ENCODE results near the gene ATP13A5. TPM values are rescaled to one million over a fixed set of nuclear protein-coding genes. Genes with fewer than 3 reads are reported as not detected.

The ATP13A5 gene
- total RNA-seq, 1 experiment from 2014 or later, result not detected

- H3K27ac Mint-ChIP-seq (ENCODE audit: unreplicated experiment), result peak within 1 kb of the TSS; percentile 13
Measured at GRCh38 chr3:193240850-193241706, 137.5 kb downstream of the ATP13A5 start, which contains the start of gene PLAAT1. Gene PLAAT1 (plus strand): TSS chr3:193241222. CDS start chr3:193255651, 14,429 bp downstream.

DNA sequence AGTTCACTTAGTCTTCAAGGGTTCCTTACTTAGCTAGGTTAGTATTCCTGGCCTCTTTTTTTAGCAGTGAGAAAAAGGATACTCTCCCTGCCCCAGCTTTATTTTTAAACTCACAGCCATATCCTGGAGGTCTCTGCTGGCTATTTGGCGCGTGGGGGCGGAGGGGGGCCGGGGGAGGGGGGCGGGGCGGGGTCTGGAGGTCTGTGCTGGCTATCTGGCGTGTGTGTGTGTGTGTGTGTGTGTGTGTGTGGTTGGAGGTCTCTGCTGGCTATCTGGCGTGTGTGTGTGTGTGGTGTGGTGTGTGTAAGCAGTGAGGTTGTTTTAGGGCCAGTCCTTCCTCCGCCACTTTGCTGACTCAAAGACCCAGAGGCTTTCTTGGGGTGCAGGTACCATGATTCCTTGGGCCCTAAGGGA lies 138.1 kb downstream of the ATP13A5 start:
- Mint-ChIP-seq H3K27me3 (ENCODE audit: unreplicated experiment) (no peaks in the 10 kb centered on the region), H3K4me1 (ENCODE audit: low read depth, unreplicated experiment) (peaks cover 13% of the 10 kb centered on the region), H3K36me3 (ENCODE audit: insufficient read depth, unreplicated experiment) (peaks cover 21% of the 10 kb centered on the region), H3K9me3 (ENCODE audit: low read depth, unreplicated experiment) (peaks cover 2% of the 10 kb centered on the region), H3K4me3 (ENCODE audit: low read depth, unreplicated experiment) (peak overlapping the region; percentile 81), H3K27ac (ENCODE audit: unreplicated experiment) (no peak overlapping the region)
- no peak for DNase-seq
- TF ChIP-seq CTCF (IDR thresholded peaks at IDR 0.05; ENCODE audit: unreplicated experiment), result no peak
- intact Hi-C loops (cut with micrococcal nuclease; ENCODE audit: unreplicated experiment), result loop anchor here (2.0 kb wide), 1 partner anchor 34 kb away; no protein-coding TSS in a partner anchor
- CTCF ChIA-PET, result interaction anchor here (0.6 to 1.9 kb wide), 6 partner anchors 8 to 199 kb away, joined by 3 to 5 read pairs (median 3); no protein-coding TSS in a partner anchor
- no TSS peak for BruUV-seq (replicated peaks)

More at GRCh38 chr3:193240850-193241706, 137.5 kb downstream of the ATP13A5 start, which contains the start of gene PLAAT1:
- Mint-ChIP-seq H3K36me3 (ENCODE audit: insufficient read depth, unreplicated experiment) (peaks cover 21% of the 10 kb centered on the region), H3K4me1 (ENCODE audit: low read depth, unreplicated experiment) (peaks cover 13% of the 10 kb centered on the region), H3K9me3 (ENCODE audit: low read depth, unreplicated experiment) (peaks cover 2% of the 10 kb centered on the region), H3K27me3 (ENCODE audit: unreplicated experiment) (no peaks in the 10 kb centered on the region), H3K4me3 (ENCODE audit: low read depth, unreplicated experiment) (peak within 1 kb of the TSS; percentile 81)
- no peak for TF ChIP-seq CTCF (IDR thresholded peaks at IDR 0.05; ENCODE audit: unreplicated experiment)
- intact Hi-C loops (cut with micrococcal nuclease; ENCODE audit: unreplicated experiment), result loop anchor here (2.0 kb wide), 1 partner anchor 34 kb away; no protein-coding TSS in a partner anchor
- DNase-seq, result peak; percentile 90
- CTCF ChIA-PET, result interaction anchor here (0.7 to 1.9 kb wide), 8 partner anchors 8 to 200 kb away, joined by 3 to 5 read pairs (median 3); no protein-coding TSS in a partner anchor
- no TSS peak for BruUV-seq (replicated peaks)

DNA sequence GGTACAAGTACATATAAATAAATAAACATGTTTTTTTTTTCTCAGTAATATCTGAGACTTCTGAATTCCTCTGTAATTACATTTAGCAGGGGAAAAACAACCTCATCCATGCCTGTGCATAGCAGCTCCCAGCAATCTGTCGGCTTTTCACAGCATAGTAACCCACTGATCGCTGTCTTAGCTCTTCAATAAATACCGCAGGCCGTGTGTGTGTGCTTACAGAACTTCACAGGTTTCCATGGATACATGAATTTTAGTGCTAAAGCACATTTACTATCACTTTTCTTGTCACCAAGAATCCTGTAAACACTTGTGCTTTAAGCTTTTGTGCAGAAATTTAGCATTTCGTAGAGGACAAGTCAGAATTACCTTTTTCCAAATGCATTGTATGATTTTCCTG lies 141.5 kb downstream of the ATP13A5 start:
- peaks cover 4% of the 10 kb centered on the region for H3K4me1 Mint-ChIP-seq (ENCODE audit: low read depth, unreplicated experiment)
- CTCF ChIA-PET, result no interaction called here
- H3K9me3 Mint-ChIP-seq (ENCODE audit: low read depth, unreplicated experiment), result no peaks in the 10 kb centered on the region
- no peak for DNase-seq
- no peaks in the 10 kb centered on the region for H3K27me3 Mint-ChIP-seq (ENCODE audit: unreplicated experiment)
- H3K36me3 Mint-ChIP-seq (ENCODE audit: insufficient read depth, unreplicated experiment), result peaks cover 18% of the 10 kb centered on the region
- TF ChIP-seq CTCF (IDR thresholded peaks at IDR 0.05; ENCODE audit: unreplicated experiment), result no peak
- H3K27ac Mint-ChIP-seq (ENCODE audit: unreplicated experiment), result no peak overlapping the region
- H3K4me3 Mint-ChIP-seq (ENCODE audit: low read depth, unreplicated experiment), result no peak overlapping the region
- no TSS peak for BruUV-seq (replicated peaks)
- intact Hi-C loops (cut with micrococcal nuclease; ENCODE audit: unreplicated experiment), result no loop called here

DNA sequence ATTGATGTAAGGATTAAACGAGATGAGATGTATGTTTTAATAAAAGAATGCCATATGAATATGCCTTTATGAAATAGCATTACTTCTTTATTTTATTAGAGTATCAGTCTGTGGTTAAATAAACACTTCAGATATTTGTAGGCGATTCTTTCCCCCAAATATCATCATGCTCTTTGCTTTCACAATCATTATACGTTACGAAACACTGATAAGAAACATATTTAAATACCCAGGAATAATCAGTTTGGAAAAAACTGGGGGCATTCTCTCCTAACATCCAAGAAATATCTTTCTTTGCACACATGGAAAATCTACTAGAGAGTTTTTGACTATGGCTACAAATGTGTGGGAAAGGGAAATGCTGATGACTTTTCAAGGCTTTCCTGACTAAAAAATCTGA lies 142.0 kb downstream of the ATP13A5 start:
- Mint-ChIP-seq H3K27ac (ENCODE audit: unreplicated experiment) (no peak overlapping the region), H3K4me3 (ENCODE audit: low read depth, unreplicated experiment) (no peak overlapping the region), H3K36me3 (ENCODE audit: insufficient read depth, unreplicated experiment) (peaks cover 16% of the 10 kb centered on the region), H3K4me1 (ENCODE audit: low read depth, unreplicated experiment) (no peaks in the 10 kb centered on the region), H3K27me3 (ENCODE audit: unreplicated experiment) (no peaks in the 10 kb centered on the region), H3K9me3 (ENCODE audit: low read depth, unreplicated experiment) (no peaks in the 10 kb centered on the region)
- DNase-seq, result no peak
- intact Hi-C loops (cut with micrococcal nuclease; ENCODE audit: unreplicated experiment), result no loop called here
- no peak for TF ChIP-seq CTCF (IDR thresholded peaks at IDR 0.05; ENCODE audit: unreplicated experiment)
- CTCF ChIA-PET, result no interaction called here
- BruUV-seq (replicated peaks), result no TSS peak
